ENCODE data around the gene UBA52. TPM values are rescaled to one million over a fixed set of nuclear protein-coding genes. Genes with fewer than 3 reads are reported as not detected.

The UBA52 gene
- total and polyA plus RNA-seq, 2 of the 13 experiments (the other 11 are each of a cell fraction or from before 2014, with no cell fraction given), result 959 to 1,782 TPM

DNA sequence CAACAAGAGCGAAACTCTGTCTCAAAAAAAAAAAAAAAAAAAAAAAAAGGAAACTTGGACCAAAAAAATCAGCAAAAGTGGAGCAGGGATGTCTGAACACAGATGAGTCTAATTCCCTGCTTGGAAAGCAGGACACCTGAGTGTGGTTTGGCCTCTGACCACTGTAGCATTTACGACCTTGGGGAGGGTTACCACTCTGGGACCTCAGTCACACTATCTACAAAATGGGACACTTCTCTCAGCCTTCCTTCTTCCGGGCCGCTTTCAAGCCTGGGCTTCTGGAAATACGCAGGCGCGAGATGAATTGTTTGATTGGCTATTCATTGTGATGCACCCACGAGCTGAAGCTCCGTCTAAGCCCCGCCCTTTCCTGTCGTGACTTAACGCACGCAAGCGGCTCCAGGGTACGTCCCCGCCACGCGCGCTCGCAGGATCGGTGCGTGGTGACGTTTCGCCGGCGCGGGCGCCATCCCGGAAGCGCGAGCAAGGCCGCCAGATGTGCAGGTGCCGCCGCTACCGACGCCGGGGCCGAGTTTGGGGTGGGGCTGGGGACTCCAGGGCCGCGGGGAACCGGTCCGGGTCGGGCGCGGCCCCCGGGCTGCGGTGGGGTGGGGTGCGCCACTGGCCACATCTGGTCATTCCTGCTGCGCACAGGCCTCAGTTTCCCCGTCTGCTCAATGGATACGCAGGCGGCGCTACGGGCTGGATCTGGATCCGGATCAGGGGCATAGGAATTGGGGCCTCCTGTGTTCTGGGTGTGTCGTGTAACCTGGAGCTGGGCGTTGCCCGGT lies 14.1 kb upstream of the UBA52 start, which contains the start of gene KXD1 (continued):
- TF ChIP-seq GTF3A (CRISPR knock-in tag; conservative IDR thresholded peaks at IDR 0.05), result no peak
- TF ChIP-seq, protein P1, sequence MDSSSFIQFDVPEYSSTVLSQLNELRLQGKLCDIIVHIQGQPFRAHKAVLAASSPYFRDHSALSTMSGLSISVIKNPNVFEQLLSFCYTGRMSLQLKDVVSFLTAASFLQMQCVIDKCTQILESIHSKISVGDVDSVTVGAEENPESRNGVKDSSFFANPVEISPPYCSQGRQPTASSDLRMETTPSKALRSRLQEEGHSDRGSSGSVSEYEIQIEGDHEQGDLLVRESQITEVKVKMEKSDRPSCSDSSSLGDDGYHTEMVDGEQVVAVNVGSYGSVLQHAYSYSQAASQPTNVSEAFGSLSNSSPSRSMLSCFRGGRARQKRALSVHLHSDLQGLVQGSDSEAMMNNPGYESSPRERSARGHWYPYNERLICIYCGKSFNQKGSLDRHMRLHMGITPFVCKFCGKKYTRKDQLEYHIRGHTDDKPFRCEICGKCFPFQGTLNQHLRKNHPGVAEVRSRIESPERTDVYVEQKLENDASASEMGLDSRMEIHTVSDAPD (CRISPR knock-in tag; IDR thresholded peaks at IDR 0.05), result no peak; the same call in 1 of the 2 replicates
- TF ChIP-seq ETV6 (CRISPR knock-in tag; conservative IDR thresholded peaks at IDR 0.05), result 0 out of 2 replicates have a peak, but pooled peaks have one; percentile 37
- no peak for TF ChIP-seq ZNF343 (CRISPR knock-in tag; IDR thresholded peaks at IDR 0.05)
- TF ChIP-seq ZNF790 (CRISPR knock-in tag; IDR thresholded peaks at IDR 0.05; ENCODE audit: borderline replicate concordance), result no peak
- peak; percentile 88 for TF ChIP-seq PHF21A (CRISPR knock-in tag; IDR thresholded peaks at IDR 0.05)
- TF ChIP-seq, protein P2, sequence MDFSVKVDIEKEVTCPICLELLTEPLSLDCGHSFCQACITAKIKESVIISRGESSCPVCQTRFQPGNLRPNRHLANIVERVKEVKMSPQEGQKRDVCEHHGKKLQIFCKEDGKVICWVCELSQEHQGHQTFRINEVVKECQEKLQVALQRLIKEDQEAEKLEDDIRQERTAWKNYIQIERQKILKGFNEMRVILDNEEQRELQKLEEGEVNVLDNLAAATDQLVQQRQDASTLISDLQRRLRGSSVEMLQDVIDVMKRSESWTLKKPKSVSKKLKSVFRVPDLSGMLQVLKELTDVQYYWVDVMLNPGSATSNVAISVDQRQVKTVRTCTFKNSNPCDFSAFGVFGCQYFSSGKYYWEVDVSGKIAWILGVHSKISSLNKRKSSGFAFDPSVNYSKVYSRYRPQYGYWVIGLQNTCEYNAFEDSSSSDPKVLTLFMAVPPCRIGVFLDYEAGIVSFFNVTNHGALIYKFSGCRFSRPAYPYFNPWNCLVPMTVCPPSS (IDR thresholded peaks at IDR 0.05), result no peak
- TF ChIP-seq, protein P3, sequence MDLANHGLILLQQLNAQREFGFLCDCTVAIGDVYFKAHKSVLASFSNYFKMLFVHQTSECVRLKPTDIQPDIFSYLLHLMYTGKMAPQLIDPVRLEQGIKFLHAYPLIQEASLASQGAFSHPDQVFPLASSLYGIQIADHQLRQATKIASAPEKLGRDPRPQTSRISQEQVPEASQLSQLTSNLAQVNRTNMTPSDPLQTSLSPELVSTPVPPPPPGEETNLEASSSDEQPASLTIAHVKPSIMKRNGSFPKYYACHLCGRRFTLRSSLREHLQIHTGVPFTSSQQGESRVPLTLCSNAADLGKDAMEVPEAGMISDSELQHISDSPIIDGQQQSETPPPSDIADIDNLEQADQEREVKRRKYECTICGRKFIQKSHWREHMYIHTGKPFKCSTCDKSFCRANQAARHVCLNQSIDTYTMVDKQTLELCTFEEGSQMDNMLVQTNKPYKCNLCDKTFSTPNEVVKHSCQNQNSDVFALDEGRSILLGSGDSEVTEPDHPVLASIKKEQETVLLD (CRISPR knock-in tag; IDR thresholded peaks at IDR 0.05; ENCODE audit: low read depth), result peak; percentile 80
- TF ChIP-seq, protein P4, sequence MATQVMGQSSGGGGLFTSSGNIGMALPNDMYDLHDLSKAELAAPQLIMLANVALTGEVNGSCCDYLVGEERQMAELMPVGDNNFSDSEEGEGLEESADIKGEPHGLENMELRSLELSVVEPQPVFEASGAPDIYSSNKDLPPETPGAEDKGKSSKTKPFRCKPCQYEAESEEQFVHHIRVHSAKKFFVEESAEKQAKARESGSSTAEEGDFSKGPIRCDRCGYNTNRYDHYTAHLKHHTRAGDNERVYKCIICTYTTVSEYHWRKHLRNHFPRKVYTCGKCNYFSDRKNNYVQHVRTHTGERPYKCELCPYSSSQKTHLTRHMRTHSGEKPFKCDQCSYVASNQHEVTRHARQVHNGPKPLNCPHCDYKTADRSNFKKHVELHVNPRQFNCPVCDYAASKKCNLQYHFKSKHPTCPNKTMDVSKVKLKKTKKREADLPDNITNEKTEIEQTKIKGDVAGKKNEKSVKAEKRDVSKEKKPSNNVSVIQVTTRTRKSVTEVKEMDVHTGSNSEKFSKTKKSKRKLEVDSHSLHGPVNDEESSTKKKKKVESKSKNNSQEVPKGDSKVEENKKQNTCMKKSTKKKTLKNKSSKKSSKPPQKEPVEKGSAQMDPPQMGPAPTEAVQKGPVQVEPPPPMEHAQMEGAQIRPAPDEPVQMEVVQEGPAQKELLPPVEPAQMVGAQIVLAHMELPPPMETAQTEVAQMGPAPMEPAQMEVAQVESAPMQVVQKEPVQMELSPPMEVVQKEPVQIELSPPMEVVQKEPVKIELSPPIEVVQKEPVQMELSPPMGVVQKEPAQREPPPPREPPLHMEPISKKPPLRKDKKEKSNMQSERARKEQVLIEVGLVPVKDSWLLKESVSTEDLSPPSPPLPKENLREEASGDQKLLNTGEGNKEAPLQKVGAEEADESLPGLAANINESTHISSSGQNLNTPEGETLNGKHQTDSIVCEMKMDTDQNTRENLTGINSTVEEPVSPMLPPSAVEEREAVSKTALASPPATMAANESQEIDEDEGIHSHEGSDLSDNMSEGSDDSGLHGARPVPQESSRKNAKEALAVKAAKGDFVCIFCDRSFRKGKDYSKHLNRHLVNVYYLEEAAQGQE (IDR thresholded peaks at IDR 0.05; ENCODE audit: borderline replicate concordance in 1 of 2, low read depth in 1 of 2, low read length in 2 of 2), result no peak
- TF ChIP-seq, protein P5, sequence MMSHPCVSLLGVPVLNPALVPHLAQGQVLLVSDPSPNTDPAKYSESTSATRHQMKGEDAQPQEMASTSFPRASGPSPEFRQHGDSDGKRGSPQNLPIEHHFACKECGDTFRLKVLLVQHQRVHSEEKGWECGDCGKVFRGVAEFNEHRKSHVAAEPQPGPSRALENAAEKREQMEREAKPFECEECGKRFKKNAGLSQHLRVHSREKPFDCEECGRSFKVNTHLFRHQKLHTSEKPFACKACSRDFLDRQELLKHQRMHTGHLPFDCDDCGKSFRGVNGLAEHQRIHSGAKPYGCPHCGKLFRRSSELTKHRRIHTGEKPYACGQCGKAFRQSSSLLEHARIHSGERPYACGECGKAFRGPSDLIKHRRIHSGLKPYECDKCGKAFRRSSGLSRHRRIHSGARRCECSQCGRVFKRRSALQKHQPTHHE (CRISPR knock-in tag; IDR thresholded peaks at IDR 0.05; ENCODE audit: borderline replicate concordance), result no peak
- TF ChIP-seq KLF11 (CRISPR knock-in tag; IDR thresholded peaks at IDR 0.05), result no peak
